Kidney epithelial cell (primary cell): ENCODE measurements around the gene KLHL11. TPM values are rescaled to one million over a fixed set of nuclear protein-coding genes. Genes with fewer than 3 reads are reported as not detected.

Experiments used
- DNase-seq: peaks from one replicate; pipeline ENCODE4 v3.0.0-alpha.2; 2010; ENCODE audit warnings: low read depth
- H3K27me3 ChIP-seq: 2 replicates; pipeline ENCODE4 v1.6.0; 2011; ENCODE audit warnings: low read length; ENCODE audit not compliant: control insufficient read depth, insufficient read depth
- H3K36me3 ChIP-seq: 2 replicates; pipeline ENCODE4 v1.5.1; 2011; ENCODE audit warnings: low read length; ENCODE audit not compliant: control insufficient read depth, insufficient read depth
- H3K4me3 ChIP-seq: 2 replicates; pipeline ENCODE4 v1.5.1; 2011; ENCODE audit warnings: low read depth, mild to moderate bottlenecking, control low read depth, low read length
- total RNA-seq: library from RNA; depleted of rRNA; stranded (reverse); fragments of >200 nt; gene quantifications from 2 replicates; pipeline ENCODE4 v1.2.3, GENCODE V29; 2015
- TF ChIP-seq, protein P1 (sequence below): IDR thresholded peaks from 2 replicates; pipeline ENCODE4 v1.5.1; 2011; ENCODE audit warnings: mild to moderate bottlenecking, moderate library complexity, low read length, control low read depth, inconsistent platforms; ENCODE audit not compliant: insufficient read depth, poor library complexity, severe bottlenecking

Gene KLHL11
- total RNA-seq, 1 donor from 2014 or later = 29.2 TPM

DNA sequence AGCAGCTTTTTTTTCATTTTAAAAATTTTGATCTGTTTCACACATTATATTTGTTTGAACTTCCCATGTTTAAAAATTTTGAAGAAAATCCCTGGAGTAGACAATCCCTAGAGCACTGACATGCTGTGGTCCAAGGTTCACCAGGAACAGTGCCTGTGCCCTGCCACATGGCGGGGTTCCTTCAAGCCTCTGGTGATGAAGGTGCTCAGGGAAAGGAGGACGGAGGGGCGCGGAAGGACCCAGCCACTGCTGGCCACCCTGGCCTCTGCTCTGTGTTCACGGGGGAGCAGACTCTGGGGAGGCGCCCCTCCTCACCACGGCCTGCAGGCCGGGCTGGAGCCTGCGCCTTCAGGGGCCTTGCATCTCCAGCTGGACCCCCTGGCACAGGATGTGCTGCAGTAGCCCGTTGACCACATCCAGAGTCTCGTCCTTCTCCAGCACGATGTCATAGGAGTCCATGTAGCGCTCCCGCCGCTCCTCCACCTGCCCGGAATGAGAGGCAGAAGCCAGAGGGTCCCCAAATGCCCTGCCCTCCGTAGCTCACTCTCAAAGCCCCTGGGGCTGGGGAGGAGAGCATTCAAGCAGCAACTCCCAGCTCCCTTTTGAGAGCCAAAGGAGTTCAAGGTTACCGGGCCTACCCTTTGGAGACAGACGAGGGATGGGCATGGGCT, 39.9 kb downstream of the KLHL11 start:
- Histone ChIP-seq H3K36me3 (no peaks in the 10 kb centered on the region), H3K4me3 (no peak overlapping the region), H3K27me3 (no peaks in the 10 kb centered on the region)
- no peak for DNase-seq
- TF ChIP-seq, protein P1, sequence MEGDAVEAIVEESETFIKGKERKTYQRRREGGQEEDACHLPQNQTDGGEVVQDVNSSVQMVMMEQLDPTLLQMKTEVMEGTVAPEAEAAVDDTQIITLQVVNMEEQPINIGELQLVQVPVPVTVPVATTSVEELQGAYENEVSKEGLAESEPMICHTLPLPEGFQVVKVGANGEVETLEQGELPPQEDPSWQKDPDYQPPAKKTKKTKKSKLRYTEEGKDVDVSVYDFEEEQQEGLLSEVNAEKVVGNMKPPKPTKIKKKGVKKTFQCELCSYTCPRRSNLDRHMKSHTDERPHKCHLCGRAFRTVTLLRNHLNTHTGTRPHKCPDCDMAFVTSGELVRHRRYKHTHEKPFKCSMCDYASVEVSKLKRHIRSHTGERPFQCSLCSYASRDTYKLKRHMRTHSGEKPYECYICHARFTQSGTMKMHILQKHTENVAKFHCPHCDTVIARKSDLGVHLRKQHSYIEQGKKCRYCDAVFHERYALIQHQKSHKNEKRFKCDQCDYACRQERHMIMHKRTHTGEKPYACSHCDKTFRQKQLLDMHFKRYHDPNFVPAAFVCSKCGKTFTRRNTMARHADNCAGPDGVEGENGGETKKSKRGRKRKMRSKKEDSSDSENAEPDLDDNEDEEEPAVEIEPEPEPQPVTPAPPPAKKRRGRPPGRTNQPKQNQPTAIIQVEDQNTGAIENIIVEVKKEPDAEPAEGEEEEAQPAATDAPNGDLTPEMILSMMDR = no peak

DNA sequence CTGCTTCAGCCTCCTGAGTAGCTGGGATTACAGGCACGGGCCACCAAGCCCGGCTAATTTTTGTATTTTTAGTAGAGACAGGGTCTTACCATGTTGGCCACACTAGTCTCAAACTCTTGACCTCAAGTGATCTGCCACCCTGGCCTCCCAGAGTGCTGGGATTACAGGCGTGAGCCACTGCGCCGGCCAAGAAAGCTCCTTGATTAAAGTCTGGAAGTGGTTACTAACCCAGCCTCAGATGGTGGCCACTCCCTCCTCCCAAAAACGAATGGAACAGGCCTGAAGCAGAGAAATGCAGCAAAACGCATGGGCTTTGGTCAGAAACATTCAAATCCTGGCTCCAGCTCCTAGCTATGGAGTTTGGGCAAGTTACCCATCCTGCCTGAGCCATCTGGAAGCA, 41.1 kb downstream of the KLHL11 start:
- DNase-seq = no peak
- no peaks in the 10 kb centered on the region for H3K27me3 ChIP-seq
- no peaks in the 10 kb centered on the region for H3K36me3 ChIP-seq
- H3K4me3 ChIP-seq = no peak overlapping the region
- TF ChIP-seq, protein P1 = no peak

DNA sequence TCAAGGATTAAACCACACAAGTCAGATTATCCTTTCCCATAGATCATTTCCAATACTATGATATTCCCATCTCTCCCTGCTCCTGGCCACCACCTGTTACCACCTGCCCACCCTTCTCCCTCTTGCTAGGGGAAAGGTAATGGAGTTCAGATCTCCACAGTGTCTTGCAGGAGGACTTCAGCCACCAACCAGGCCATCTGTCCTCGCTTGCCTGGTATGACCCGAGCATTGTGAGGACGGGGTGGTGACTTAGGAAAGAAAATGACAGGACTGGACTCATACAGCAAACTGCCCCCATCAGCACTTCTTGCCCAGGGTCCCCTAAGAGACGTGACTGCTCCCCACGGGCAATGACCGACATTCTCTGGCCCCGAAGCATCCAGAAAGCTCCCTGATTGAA, 41.6 kb downstream of the KLHL11 start:
- TF ChIP-seq, protein P1 = no peak
- no peaks in the 10 kb centered on the region for H3K27me3 ChIP-seq
- H3K36me3 ChIP-seq = no peaks in the 10 kb centered on the region
- no peak overlapping the region for H3K4me3 ChIP-seq
- DNase-seq = no peak

DNA sequence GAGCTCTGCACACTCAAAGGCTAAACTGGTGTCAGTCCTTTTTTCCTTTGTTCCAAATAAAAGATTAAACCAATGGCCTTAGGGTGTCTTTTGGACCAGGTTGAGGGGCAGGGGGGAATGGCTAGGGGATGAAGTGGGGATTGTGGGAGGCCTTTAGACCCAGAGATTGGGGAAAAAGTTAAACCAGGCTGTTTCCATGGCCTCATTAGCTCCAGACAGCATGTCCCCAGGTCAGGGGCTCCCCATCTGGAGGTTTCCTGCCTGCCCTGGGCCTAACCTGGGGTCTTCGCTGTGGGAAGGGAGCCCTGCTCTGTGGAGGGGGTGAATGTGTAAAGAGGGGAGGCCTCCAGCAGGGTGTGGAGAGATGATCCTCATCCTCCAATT, 42.1 kb downstream of the KLHL11 start:
- no peaks in the 10 kb centered on the region for H3K36me3 ChIP-seq
- no peaks in the 10 kb centered on the region for H3K27me3 ChIP-seq
- no peak overlapping the region for H3K4me3 ChIP-seq
- DNase-seq = no peak
- TF ChIP-seq, protein P1 = no peak

DNA sequence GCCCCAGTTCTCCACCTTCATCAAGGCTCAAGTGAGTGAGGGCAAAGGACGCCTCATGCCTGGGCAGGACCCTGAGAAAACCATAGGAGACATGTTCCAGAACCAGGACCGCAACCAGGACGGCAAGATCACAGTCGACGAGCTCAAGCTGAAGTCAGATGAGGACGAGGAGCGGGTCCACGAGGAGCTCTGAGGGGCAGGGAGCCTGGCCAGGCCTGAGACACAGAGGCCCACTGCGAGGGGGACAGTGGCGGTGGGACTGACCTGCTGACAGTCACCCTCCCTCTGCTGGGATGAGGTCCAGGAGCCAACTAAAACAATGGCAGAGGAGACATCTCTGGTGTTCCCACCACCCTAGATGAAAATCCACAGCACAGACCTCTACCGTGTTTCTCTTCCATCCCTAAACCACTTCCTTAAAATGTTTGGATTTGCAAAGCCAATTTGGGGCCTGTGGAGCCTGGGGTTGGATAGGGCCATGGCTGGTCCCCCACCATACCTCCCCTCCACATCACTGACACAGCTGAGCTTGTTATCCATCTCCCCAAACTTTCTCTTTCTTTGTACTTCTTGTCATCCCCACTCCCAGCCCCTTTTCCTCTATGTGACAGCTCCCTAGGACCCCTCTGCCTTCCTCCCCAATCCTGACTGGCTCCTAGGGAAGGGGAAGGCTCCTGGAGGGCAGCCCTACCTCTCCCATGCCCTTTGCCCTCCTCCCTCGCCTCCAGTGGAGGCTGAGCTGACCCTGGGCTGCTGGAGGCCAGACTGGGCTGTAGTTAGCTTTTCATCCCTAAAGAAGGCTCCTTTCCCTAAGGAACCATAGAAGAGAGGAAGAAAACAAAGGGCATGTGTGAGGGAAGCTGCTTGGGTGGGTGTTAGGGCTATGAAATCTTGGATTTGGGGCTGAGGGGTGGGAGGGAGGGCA, 42.7 kb downstream of the KLHL11 start:
- H3K4me3 ChIP-seq = no peak overlapping the region
- DNase-seq = no peak
- H3K36me3 ChIP-seq = no peaks in the 10 kb centered on the region
- TF ChIP-seq, protein P1 = no peak
- H3K27me3 ChIP-seq = no peaks in the 10 kb centered on the region

DNA sequence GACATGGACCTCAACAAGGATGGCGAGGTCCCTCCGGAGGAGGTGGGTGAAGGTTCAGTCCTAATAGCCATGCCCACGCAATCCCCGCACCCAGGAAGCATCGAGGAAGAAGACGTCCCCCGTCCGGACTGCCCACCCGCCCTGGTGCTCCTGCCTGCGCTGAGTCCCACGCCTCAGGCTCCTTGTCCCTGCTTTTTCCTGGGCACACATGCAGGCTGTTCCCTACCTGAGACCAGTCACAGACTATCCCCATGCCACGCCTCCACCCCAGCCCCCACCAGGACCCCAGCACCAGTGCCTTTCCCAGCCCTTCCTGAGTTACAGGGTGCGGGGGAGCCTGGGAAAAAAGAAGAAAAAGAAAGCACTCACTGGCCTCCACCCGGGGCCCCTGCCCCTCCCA, 43.4 kb downstream of the KLHL11 start:
- TF ChIP-seq, protein P1 = no peak
- Histone ChIP-seq H3K27me3 (no peaks in the 10 kb centered on the region), H3K36me3 (no peaks in the 10 kb centered on the region)

More for the DNA sequence above, 43.4 kb downstream of the KLHL11 start:
- no peak for DNase-seq
- no peak overlapping the region for H3K4me3 ChIP-seq
